GM21447 (cell line): ENCODE measurements around the gene GNG12.

Experiments used
- ATAC-seq: cut with Tn5 transposase; IDR thresholded peaks from one replicate; pipeline ENCODE4 v1.9.1; 2021; ENCODE audit not compliant: unreplicated experiment

The GNG12 gene

GRCh38 chr1:67788238-67788790, 45.0 kb downstream of the GNG12 start:
- no peak for ATAC-seq

GRCh38 chr1:67787746-67788145, 45.5 kb downstream of the GNG12 start:
- no peak for ATAC-seq

- no peak for ATAC-seq
Observed at GRCh38 chr1:67785847-67786753, 47.2 kb downstream of the GNG12 start.

GRCh38 chr1:67784545-67785186, 48.6 kb downstream of the GNG12 start:
- ATAC-seq: no peak

GRCh38 chr1:67780637-67781036, 52.6 kb downstream of the GNG12 start:
- ATAC-seq: no peak

- no peak for ATAC-seq
Observed at GRCh38 chr1:67777440-67777839, 55.8 kb downstream of the GNG12 start.

- no peak for ATAC-seq
Observed at GRCh38 chr1:67777016-67777415, 56.3 kb downstream of the GNG12 start.

- no peak for ATAC-seq
Observed at GRCh38 chr1:67773462-67773861, 59.8 kb downstream of the GNG12 start.

GRCh38 chr1:67771749-67772148, 61.5 kb downstream of the GNG12 start:
- no peak for ATAC-seq

- no peak for ATAC-seq
Observed at GRCh38 chr1:67771152-67771551, 62.1 kb downstream of the GNG12 start.

GRCh38 chr1:67769633-67770256, 63.5 kb downstream of the GNG12 start:
- no peak for ATAC-seq

- ATAC-seq: no peak
Observed at GRCh38 chr1:67768480-67768879, 64.8 kb downstream of the GNG12 start.

GRCh38 chr1:67767103-67767782, 66.0 kb downstream of the GNG12 start:
- ATAC-seq: no peak

GRCh38 chr1:67766141-67766978, 66.9 kb downstream of the GNG12 start:
- ATAC-seq: peak; percentile 53

- ATAC-seq: no peak
Observed at GRCh38 chr1:67764633-67765032, 68.6 kb downstream of the GNG12 start.

GRCh38 chr1:67761730-67762129, 71.5 kb downstream of the GNG12 start:
- no peak for ATAC-seq

- no peak for ATAC-seq
Observed at GRCh38 chr1:67761091-67761490, 72.2 kb downstream of the GNG12 start.

GRCh38 chr1:67760030-67760821, 73.0 kb downstream of the GNG12 start:
- peak; percentile 99 for ATAC-seq

- ATAC-seq: peak; percentile 39
Observed at GRCh38 chr1:67759692-67760029, 73.6 kb downstream of the GNG12 start.
